Fibroblast of skin of back (primary cell): ENCODE measurements around the gene PSME4.
"Not testable (repeated sequence)": the region's sequence is repeated elsewhere in the genome, so short reads cannot be mapped to it uniquely, and the experiment has no call there.

ENCODE experiments used
- DNase-seq: peaks from one replicate; pipeline ENCODE4 v3.0.0-alpha.2; 2013

The PSME4 gene

GRCh38 chr2:53829273-53829979 lies 141.4 kb downstream of the PSME4 start:
- no peak for DNase-seq

GRCh38 chr2:53828331-53828730 lies 142.5 kb downstream of the PSME4 start:
- DNase-seq = no peak

- DNase-seq = no peak
Observed at GRCh38 chr2:53827398-53828175, 143.2 kb downstream of the PSME4 start.

- DNase-seq = no peak
Observed at GRCh38 chr2:53826587-53827397, 144.0 kb downstream of the PSME4 start.

- DNase-seq = no peak
Observed at GRCh38 chr2:53826030-53826410, 144.8 kb downstream of the PSME4 start.

GRCh38 chr2:53823639-53824038 lies 147.2 kb downstream of the PSME4 start:
- not testable (repeated sequence) for DNase-seq

GRCh38 chr2:53821810-53822209 lies 149.0 kb downstream of the PSME4 start:
- no peak for DNase-seq

GRCh38 chr2:53820711-53821110 lies 150.1 kb downstream of the PSME4 start:
- no peak for DNase-seq

GRCh38 chr2:53820048-53820447 lies 150.7 kb downstream of the PSME4 start:
- DNase-seq = no peak

GRCh38 chr2:53819634-53820033 lies 151.2 kb downstream of the PSME4 start:
- DNase-seq = no peak

- no peak for DNase-seq
Observed at GRCh38 chr2:53818854-53819435, 151.8 kb downstream of the PSME4 start.
